ENCODE results near the gene HNRNPU. TPM values are rescaled to one million over a fixed set of nuclear protein-coding genes. Genes with fewer than 3 reads are reported as not detected.

Gene HNRNPU
- total RNA-seq, result 510 TPM

GRCh38 chr1:244864253-244865027, at the start of gene HNRNPU:
TSS of gene HNRNPU (minus strand) at chr1:244864543. CDS start at chr1:244864307, 236 bp downstream.

GRCh38 chr1:244835276-244836134, 28.8 kb downstream of the HNRNPU start, which contains the start of gene COX20:
TSS of gene COX20 (plus strand) at chr1:244835658. CDS start at chr1:244835715, 57 bp downstream.

Other genes starting within 250 kb of the HNRNPU start
- gene DESI2, start 211.4 kb downstream of the HNRNPU start, total RNA-seq, result 36.0 TPM
- gene COX20, start 28.9 kb downstream of the HNRNPU start, total RNA-seq, result 78.4 TPM